ENCODE data around the gene SYT9.

The SYT9 gene, protein sequence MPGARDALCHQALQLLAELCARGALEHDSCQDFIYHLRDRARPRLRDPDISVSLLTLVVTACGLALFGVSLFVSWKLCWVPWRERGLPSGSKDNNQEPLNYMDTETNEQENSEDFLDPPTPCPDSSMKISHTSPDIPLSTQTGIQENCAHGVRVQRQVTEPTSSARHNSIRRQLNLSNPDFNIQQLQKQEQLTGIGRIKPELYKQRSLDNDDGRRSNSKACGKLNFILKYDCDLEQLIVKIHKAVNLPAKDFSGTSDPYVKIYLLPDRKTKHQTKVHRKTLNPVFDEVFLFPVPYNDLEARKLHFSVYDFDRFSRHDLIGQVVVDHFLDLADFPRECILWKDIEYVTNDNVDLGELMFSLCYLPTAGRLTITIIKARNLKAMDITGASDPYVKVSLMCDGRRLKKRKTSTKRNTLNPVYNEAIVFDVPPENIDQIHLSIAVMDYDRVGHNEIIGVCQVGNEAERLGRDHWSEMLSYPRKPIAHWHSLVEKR

DNA sequence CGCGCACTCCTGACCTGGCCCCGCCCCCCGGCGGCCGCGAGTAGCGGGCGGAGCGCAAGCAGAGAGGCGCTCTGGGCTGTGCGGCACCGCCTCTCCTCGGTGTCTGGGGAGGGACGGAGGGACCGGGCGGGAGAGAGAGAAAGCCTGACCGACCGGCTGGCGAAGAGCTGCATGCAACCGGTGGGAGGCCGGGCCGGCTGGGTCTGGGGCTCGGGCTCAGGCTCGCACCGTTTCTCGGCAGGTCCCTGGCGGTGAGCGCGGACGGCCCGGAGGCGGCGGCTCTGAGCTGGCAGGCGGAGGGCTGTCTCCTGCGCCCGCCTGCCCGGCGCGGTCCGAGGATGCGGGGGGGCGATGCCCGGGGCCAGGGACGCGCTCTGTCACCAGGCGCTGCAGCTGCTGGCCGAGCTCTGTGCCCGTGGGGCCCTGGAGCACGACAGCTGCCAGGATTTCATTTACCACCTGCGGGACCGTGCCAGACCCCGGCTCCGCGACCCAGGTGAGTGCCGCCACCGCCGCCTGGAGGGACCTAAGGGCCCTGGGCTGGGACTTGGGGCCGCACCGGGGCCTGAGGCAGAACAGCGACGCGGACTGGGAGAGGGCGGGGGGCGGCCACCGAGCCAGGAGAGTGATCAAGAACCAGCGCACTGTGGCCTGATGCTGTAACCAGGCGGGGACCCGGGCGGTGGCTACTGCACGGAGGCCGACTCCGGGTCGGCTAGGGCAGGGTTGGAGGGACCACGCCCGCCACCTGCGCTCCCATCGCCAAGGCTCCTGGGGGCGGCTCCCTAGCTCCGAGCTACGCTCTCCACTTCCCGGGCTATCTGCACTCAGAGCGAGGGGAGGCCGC, at the start of gene SYT9:
Gene SYT9 (plus strand): TSS at position 69 of the 847 bp plus-strand sequence. CDS start 283 bp downstream, at position 352.
- H3K9me3 ChIP-seq (ENCODE audit: control insufficient read depth, insufficient read depth, low read depth, low read length): no peaks in the 10 kb centered on the region
- H3K4me3 ChIP-seq (ENCODE audit: low read depth, low read length): peak within 1 kb of the TSS; percentile 75
- H3K36me3 ChIP-seq (ENCODE audit: control insufficient read depth, insufficient read depth, low read length): no peaks in the 10 kb centered on the region
- peaks cover 2% of the 10 kb centered on the region; the same call in 1 of the 2 replicates for H3K4me1 ChIP-seq (ENCODE audit: control insufficient read depth, insufficient read depth, low read length)
- H3K9ac ChIP-seq (ENCODE audit: low read length): no peak within 1 kb of the TSS
- no peak within 1 kb of the TSS for H3K27ac ChIP-seq (ENCODE audit: low read depth, low read length)
- H3K27me3 ChIP-seq (ENCODE audit: control insufficient read depth, insufficient read depth, low read length): peaks cover 76% of the 10 kb centered on the region

DNA sequence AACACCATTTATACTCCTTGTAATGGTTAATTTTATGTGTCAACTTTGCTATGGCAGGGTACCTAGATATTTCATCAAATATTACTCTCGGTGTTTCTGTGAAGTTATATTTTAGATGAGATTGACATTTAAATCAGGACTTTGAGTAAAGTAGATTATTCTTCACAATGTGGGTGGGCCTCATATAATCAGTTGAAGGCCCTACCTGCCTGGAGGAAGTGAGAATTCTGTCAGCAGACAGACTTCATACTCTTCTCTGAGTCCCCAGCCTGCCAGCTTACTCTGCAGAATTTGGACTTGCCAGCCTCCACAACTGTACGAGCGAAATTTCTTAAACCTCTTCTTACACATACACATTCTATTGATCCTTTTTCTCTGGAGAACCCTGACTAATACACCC, 49.3 kb upstream of the SYT9 start:
- Histone ChIP-seq H3K27me3 (ENCODE audit: control insufficient read depth, insufficient read depth, low read length) (no peaks in the 10 kb centered on the region), H3K9ac (ENCODE audit: low read length) (no peak overlapping the region), H3K27ac (ENCODE audit: low read depth, low read length) (no peak overlapping the region), H3K36me3 (ENCODE audit: control insufficient read depth, insufficient read depth, low read length) (no peaks in the 10 kb centered on the region), H3K4me1 (ENCODE audit: control insufficient read depth, insufficient read depth, low read length) (no peaks in the 10 kb centered on the region), H3K9me3 (ENCODE audit: control insufficient read depth, insufficient read depth, low read depth, low read length) (no peaks in the 10 kb centered on the region), H3K4me3 (ENCODE audit: low read depth, low read length) (no peak overlapping the region)

DNA sequence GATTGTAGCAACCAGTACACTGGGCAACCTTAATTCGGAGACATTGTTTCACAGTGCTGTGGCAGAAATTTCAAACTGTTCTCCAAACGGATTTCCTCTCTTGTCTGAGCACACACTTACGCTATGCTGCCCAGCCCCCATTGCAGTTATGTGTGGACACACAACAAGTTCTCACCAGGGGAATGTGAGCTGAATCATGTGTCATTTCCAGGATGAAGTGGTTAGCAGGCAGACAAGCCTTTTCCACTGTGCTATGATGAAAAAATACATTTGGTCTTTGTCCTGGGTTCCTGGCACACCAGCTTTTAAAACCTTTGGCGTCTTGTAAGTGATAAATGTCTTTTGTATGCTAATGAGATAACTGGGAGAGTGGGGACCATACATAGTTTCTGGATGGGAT, 46.9 kb upstream of the SYT9 start:
- Histone ChIP-seq H3K27me3 (ENCODE audit: control insufficient read depth, insufficient read depth, low read length) (no peaks in the 10 kb centered on the region), H3K36me3 (ENCODE audit: control insufficient read depth, insufficient read depth, low read length) (no peaks in the 10 kb centered on the region), H3K9ac (ENCODE audit: low read length) (no peak overlapping the region), H3K27ac (ENCODE audit: low read depth, low read length) (no peak overlapping the region), H3K4me1 (ENCODE audit: control insufficient read depth, insufficient read depth, low read length) (no peaks in the 10 kb centered on the region), H3K9me3 (ENCODE audit: control insufficient read depth, insufficient read depth, low read depth, low read length) (no peaks in the 10 kb centered on the region), H3K4me3 (ENCODE audit: low read depth, low read length) (no peak overlapping the region)

DNA sequence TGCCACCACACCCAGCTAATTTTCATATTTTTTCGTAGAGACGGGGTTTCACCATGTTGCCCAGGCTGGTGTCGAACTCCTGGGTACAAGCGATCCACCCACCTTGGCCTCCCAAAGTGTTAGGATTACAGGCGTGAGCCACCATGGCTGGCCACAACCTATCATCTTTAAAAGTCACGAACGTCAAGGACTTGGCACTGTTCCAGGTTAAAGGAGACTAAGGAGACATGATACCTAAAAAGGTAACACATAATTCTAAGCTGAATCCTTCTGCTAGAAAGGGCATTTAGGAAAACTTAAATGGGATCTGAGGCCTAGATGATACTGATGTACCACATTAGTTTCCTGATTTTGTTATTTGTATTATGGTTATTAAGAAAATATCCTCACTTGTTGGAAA, 43.3 kb upstream of the SYT9 start:
- H3K27me3 ChIP-seq (ENCODE audit: control insufficient read depth, insufficient read depth, low read length): peaks cover 4% of the 10 kb centered on the region; the same call in 1 of the 2 replicates
- no peaks in the 10 kb centered on the region for H3K4me1 ChIP-seq (ENCODE audit: control insufficient read depth, insufficient read depth, low read length)
- no peak overlapping the region for H3K27ac ChIP-seq (ENCODE audit: low read depth, low read length)
- no peak overlapping the region for H3K4me3 ChIP-seq (ENCODE audit: low read depth, low read length)
- H3K9ac ChIP-seq (ENCODE audit: low read length): no peak overlapping the region
- no peaks in the 10 kb centered on the region for H3K36me3 ChIP-seq (ENCODE audit: control insufficient read depth, insufficient read depth, low read length)
- H3K9me3 ChIP-seq (ENCODE audit: control insufficient read depth, insufficient read depth, low read depth, low read length): no peaks in the 10 kb centered on the region

DNA sequence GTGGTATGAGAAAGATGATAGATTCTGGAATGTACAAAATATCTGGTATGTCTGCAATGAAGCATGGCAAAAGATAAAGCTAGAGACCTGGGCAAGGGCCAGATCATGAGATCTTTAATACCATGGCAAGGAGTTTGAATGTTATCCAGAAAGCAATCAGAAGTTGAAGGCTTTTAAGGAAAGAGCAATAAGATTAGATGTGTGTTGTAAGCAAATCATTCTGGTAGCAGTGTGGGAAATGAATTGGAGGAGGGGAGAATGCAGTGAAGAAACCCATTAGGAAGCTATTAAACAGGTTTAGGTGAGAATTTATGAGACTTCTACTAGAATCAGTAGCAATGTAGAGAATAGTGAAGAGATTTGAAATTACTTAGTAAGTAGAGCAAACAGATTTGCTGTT, 32.2 kb upstream of the SYT9 start:
- no peak overlapping the region for H3K4me3 ChIP-seq (ENCODE audit: low read depth, low read length)
- H3K9ac ChIP-seq (ENCODE audit: low read length): no peak overlapping the region
- H3K4me1 ChIP-seq (ENCODE audit: control insufficient read depth, insufficient read depth, low read length): no peaks in the 10 kb centered on the region
- peaks cover 12% of the 10 kb centered on the region; the same call in 1 of the 2 replicates for H3K27me3 ChIP-seq (ENCODE audit: control insufficient read depth, insufficient read depth, low read length)
- no peaks in the 10 kb centered on the region for H3K9me3 ChIP-seq (ENCODE audit: control insufficient read depth, insufficient read depth, low read depth, low read length)
- no peak overlapping the region for H3K27ac ChIP-seq (ENCODE audit: low read depth, low read length)
- no peaks in the 10 kb centered on the region for H3K36me3 ChIP-seq (ENCODE audit: control insufficient read depth, insufficient read depth, low read length)

DNA sequence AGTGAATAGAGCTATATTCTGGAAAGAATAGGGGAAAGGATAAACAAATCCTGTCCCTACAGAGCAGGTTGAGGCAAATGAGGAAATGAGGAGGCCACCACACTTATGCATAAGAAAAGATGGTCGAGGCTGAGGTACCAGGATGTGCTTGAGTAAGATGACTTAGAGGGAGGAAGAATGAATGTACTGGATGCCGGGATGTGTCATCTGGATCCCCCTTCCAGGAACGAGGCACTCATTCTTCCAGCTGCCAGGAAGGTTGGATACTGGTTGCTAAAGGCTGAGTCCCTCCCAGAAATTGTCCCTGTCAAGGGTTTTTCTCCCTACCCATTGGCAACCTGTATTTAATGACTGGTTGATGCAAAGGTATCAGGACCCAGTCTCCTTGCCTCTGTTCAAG, 31.1 kb upstream of the SYT9 start:
- Histone ChIP-seq H3K27me3 (ENCODE audit: control insufficient read depth, insufficient read depth, low read length) (peaks cover 16% of the 10 kb centered on the region; the same call in 1 of the 2 replicates), H3K9ac (ENCODE audit: low read length) (no peak overlapping the region), H3K27ac (ENCODE audit: low read depth, low read length) (no peak overlapping the region), H3K9me3 (ENCODE audit: control insufficient read depth, insufficient read depth, low read depth, low read length) (no peaks in the 10 kb centered on the region), H3K4me3 (ENCODE audit: low read depth, low read length) (no peak overlapping the region), H3K4me1 (ENCODE audit: control insufficient read depth, insufficient read depth, low read length) (no peaks in the 10 kb centered on the region), H3K36me3 (ENCODE audit: control insufficient read depth, insufficient read depth, low read length) (no peaks in the 10 kb centered on the region)

DNA sequence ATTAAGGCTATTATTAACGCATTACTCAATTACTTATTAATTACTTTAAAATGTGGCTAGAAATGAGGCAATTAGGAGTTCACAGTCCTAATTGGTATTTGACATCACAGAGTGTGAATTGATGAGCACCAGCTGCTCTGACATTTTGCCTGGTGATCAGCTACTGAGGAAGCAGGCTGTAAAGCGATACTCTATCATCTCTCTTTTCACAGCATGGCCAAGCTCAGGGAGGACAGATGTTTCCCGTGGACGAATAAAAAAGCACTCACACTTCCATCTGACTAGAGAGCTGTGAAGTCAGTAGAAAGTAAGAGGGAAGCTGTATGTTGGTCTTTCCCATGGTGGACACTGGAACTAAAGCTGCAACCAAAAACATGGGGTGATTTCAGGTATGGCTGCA, 29.1 kb upstream of the SYT9 start:
- H3K36me3 ChIP-seq (ENCODE audit: control insufficient read depth, insufficient read depth, low read length): no peaks in the 10 kb centered on the region
- H3K27me3 ChIP-seq (ENCODE audit: control insufficient read depth, insufficient read depth, low read length): peaks cover 16% of the 10 kb centered on the region; the same call in 1 of the 2 replicates
- no peaks in the 10 kb centered on the region for H3K4me1 ChIP-seq (ENCODE audit: control insufficient read depth, insufficient read depth, low read length)

DNA sequence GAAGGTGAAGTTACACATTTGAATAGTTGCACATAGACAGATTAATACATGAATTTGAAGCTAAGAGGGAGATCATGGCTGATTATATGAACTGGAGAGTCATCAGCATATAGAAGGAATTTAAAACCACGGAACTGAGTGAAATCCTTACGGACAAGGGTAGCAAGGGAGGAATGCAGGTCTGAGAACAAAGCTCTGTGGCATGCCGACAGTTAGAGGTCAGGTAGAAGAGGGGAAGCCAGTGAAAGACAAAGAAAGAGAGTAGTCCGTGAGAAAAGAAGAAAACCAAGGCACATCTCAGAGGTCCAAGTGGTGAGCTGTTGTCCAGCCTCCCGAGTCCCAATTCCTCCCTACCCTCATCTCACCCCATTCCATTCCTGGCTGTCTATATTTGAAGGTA, 11.8 kb upstream of the SYT9 start:
- Histone ChIP-seq H3K4me3 (ENCODE audit: low read depth, low read length) (no peak overlapping the region), H3K27ac (ENCODE audit: low read depth, low read length) (no peak overlapping the region), H3K36me3 (ENCODE audit: control insufficient read depth, insufficient read depth, low read length) (no peaks in the 10 kb centered on the region), H3K9ac (ENCODE audit: low read length) (no peak overlapping the region), H3K4me1 (ENCODE audit: control insufficient read depth, insufficient read depth, low read length) (peaks cover 7% of the 10 kb centered on the region; the same call in 1 of the 2 replicates), H3K27me3 (ENCODE audit: control insufficient read depth, insufficient read depth, low read length) (peaks cover 33% of the 10 kb centered on the region), H3K9me3 (ENCODE audit: control insufficient read depth, insufficient read depth, low read depth, low read length) (no peaks in the 10 kb centered on the region)

More for the DNA sequence above, 29.1 kb upstream of the SYT9 start:
- H3K27ac ChIP-seq (ENCODE audit: low read depth, low read length): no peak overlapping the region
- H3K4me3 ChIP-seq (ENCODE audit: low read depth, low read length): no peak overlapping the region
- H3K9me3 ChIP-seq (ENCODE audit: control insufficient read depth, insufficient read depth, low read depth, low read length): no peaks in the 10 kb centered on the region
- H3K9ac ChIP-seq (ENCODE audit: low read length): no peak overlapping the region

DNA sequence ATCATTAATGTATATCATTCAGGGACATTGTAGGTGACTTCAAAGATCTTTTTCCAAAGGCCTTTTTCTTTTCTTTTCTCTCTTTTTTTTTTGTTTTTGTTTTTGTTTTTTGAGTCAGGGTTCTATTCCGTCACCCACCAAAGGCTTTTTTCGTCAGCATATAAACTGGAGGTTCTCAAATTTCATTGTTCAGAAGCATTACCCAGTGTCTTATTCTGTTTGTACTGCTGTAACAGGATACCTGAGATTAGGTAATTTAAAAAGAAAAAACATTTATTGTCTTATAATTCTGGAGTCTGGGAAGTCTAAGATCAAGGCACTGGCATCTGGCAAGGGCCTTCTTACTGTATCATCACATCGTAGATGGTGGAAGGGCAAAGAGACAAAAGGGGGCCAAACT, 6.4 kb upstream of the SYT9 start:
- H3K4me1 ChIP-seq (ENCODE audit: control insufficient read depth, insufficient read depth, low read length): 0 out of 2 replicates have a peak, but pooled peaks cover under 1% of the 10 kb centered on the region
- H3K9me3 ChIP-seq (ENCODE audit: control insufficient read depth, insufficient read depth, low read depth, low read length): no peaks in the 10 kb centered on the region
- H3K27ac ChIP-seq (ENCODE audit: low read depth, low read length): no peak overlapping the region
- H3K27me3 ChIP-seq (ENCODE audit: control insufficient read depth, insufficient read depth, low read length): peaks cover 23% of the 10 kb centered on the region
- H3K9ac ChIP-seq (ENCODE audit: low read length): no peak overlapping the region
- H3K36me3 ChIP-seq (ENCODE audit: control insufficient read depth, insufficient read depth, low read length): no peaks in the 10 kb centered on the region
- no peak overlapping the region for H3K4me3 ChIP-seq (ENCODE audit: low read depth, low read length)

DNA sequence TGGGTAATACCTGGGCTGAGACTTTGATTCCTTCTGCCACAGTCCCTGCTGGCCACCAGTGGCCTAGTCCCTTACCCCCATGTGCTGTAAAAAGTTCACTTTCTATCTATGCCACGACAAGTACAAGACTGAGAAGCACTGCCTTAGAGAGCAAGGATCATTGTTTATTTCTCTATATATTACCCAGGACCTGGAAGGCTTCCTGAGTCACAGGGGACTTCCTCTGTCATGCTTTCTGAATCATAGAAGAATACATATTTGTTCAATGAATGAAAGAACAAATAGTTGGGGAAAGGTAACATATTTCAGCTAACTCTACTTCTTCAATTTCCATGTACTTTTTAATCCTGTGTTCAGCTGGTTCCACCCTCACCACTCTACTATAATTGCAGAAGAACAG, 5.5 kb upstream of the SYT9 start:
- Histone ChIP-seq H3K4me3 (ENCODE audit: low read depth, low read length) (no peak overlapping the region), H3K36me3 (ENCODE audit: control insufficient read depth, insufficient read depth, low read length) (no peaks in the 10 kb centered on the region), H3K27me3 (ENCODE audit: control insufficient read depth, insufficient read depth, low read length) (peaks cover 31% of the 10 kb centered on the region), H3K27ac (ENCODE audit: low read depth, low read length) (no peak overlapping the region), H3K9ac (ENCODE audit: low read length) (no peak overlapping the region), H3K9me3 (ENCODE audit: control insufficient read depth, insufficient read depth, low read depth, low read length) (no peaks in the 10 kb centered on the region), H3K4me1 (ENCODE audit: control insufficient read depth, insufficient read depth, low read length) (no peaks in the 10 kb centered on the region)

DNA sequence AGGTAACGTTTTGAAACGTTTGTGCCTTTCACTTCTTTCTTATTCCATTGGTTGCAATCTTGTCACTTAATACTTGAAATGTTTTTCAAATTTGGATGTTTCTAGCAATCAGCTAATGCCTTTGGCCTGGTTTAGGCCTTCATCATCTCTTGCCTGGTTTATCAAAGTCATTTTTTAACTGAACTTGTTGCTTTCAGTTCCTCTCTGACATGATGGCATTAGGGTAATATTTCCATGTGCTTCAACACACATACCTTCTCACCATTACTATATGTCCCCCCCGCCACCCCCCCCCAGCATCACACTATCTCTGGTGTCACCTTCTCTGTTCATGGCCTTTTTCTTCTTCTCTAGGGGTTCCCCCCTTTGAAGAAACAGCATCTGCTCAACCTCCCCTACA, 1.5 kb upstream of the SYT9 start:
- Histone ChIP-seq H3K27ac (ENCODE audit: low read depth, low read length) (no peak overlapping the region), H3K36me3 (ENCODE audit: control insufficient read depth, insufficient read depth, low read length) (no peaks in the 10 kb centered on the region), H3K27me3 (ENCODE audit: control insufficient read depth, insufficient read depth, low read length) (peaks cover 71% of the 10 kb centered on the region), H3K9me3 (ENCODE audit: control insufficient read depth, insufficient read depth, low read depth, low read length) (no peaks in the 10 kb centered on the region), H3K4me3 (ENCODE audit: low read depth, low read length) (no peak overlapping the region), H3K9ac (ENCODE audit: low read length) (no peak overlapping the region), H3K4me1 (ENCODE audit: control insufficient read depth, insufficient read depth, low read length) (peaks cover 2% of the 10 kb centered on the region; the same call in 1 of the 2 replicates)
